Measurements from ENCODE around the gene CELF5. TPM values are rescaled to one million over a fixed set of nuclear protein-coding genes. Genes with fewer than 3 reads are reported as not detected.

The CELF5 gene
- total RNA-seq, 1 experiment from 2014 or later: 7.7 TPM

DNA sequence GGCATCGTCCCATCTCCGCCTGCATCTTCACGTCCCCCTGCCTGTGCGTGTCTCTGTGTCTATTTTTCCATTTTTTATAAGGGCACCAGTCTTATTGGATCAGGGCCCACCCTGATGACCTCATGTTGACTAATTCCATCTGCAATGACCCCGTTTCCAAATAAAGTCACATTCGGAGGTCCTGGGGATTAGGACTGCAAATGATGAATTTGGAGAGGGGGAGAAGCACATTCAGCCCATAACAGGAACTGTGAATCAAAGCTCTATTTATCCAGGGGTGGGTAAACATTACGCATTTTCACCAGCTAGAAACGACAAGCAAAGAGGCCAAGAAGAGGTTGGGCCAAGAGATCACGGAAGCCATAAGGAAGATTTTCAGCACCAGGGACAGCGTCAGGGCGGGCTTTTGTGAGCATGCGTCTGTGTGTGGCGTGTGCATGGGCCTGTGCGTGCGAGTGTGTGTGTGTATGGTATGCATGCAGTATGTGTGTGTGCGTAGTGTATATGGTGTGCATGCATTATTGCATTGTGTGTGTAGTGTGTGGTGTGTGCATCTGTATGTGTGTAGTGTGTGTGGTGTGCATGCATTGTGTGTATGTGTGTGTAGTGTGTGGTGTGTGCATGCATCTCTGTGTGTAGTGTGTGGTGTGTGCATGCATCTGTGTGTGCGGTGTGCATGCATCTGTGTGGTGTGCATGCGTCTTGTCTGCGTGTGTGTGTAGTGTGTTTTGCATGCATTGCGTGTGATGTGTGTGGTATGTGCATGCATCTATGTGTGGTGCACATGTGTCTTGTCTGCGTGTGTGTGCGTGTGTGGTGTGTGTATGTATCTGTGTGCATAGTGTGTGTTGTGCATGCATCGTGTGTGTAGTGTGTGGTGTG, 19.6 kb downstream of the CELF5 start (continued):
- TF ChIP-seq, protein P1, sequence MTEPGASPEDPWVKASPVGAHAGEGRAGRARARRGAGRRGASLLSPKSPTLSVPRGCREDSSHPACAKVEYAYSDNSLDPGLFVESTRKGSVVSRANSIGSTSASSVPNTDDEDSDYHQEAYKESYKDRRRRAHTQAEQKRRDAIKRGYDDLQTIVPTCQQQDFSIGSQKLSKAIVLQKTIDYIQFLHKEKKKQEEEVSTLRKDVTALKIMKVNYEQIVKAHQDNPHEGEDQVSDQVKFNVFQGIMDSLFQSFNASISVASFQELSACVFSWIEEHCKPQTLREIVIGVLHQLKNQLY (CRISPR knock-in tag; IDR thresholded peaks at IDR 0.05): no peak
- no peak for TF ChIP-seq ZNF219 (CRISPR knock-in tag; IDR thresholded peaks at IDR 0.05; ENCODE audit: borderline replicate concordance)
- TF ChIP-seq, protein P2, sequence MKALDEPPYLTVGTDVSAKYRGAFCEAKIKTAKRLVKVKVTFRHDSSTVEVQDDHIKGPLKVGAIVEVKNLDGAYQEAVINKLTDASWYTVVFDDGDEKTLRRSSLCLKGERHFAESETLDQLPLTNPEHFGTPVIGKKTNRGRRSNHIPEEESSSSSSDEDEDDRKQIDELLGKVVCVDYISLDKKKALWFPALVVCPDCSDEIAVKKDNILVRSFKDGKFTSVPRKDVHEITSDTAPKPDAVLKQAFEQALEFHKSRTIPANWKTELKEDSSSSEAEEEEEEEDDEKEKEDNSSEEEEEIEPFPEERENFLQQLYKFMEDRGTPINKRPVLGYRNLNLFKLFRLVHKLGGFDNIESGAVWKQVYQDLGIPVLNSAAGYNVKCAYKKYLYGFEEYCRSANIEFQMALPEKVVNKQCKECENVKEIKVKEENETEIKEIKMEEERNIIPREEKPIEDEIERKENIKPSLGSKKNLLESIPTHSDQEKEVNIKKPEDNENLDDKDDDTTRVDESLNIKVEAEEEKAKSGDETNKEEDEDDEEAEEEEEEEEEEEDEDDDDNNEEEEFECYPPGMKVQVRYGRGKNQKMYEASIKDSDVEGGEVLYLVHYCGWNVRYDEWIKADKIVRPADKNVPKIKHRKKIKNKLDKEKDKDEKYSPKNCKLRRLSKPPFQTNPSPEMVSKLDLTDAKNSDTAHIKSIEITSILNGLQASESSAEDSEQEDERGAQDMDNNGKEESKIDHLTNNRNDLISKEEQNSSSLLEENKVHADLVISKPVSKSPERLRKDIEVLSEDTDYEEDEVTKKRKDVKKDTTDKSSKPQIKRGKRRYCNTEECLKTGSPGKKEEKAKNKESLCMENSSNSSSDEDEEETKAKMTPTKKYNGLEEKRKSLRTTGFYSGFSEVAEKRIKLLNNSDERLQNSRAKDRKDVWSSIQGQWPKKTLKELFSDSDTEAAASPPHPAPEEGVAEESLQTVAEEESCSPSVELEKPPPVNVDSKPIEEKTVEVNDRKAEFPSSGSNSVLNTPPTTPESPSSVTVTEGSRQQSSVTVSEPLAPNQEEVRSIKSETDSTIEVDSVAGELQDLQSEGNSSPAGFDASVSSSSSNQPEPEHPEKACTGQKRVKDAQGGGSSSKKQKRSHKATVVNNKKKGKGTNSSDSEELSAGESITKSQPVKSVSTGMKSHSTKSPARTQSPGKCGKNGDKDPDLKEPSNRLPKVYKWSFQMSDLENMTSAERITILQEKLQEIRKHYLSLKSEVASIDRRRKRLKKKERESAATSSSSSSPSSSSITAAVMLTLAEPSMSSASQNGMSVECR (CRISPR knock-in tag; IDR thresholded peaks at IDR 0.05; ENCODE audit: borderline replicate concordance): peak; percentile 87; the same call in 1 of the 2 replicates
- TF ChIP-seq, protein P3, sequence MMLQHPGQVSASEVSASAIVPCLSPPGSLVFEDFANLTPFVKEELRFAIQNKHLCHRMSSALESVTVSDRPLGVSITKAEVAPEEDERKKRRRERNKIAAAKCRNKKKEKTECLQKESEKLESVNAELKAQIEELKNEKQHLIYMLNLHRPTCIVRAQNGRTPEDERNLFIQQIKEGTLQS (CRISPR knock-in tag; conservative IDR thresholded peaks at IDR 0.05): no peak

GRCh38 chr19:3245050-3245449, 20.6 kb downstream of the CELF5 start:
- no peak for ATAC-seq
- Mint-ChIP-seq H3K27ac (no peak overlapping the region), H3K9me3 (0 out of 2 replicates have a peak, but pooled peaks cover 3% of the 10 kb centered on the region), H3K27me3 (ENCODE audit: low read depth) (peaks cover 7% of the 10 kb centered on the region), H3K36me3 (no peaks in the 10 kb centered on the region), H3K4me1 (peaks cover 3% of the 10 kb centered on the region), H3K4me3 (no peak overlapping the region)
- CTCF ChIA-PET: interaction anchor here (1.7 kb wide), 1 partner anchor 31 kb away, joined by 4 read pairs; no protein-coding TSS in a partner anchor
- no peak for DNase-seq (ENCODE audit: low spot score)
- POLR2A ChIA-PET: interaction anchor here (0.6 kb wide), 2 partner anchors 9 to 61 kb away, joined by 3 read pairs; no protein-coding TSS in a partner anchor
- TF ChIP-seq NFYB (CRISPR knock-in tag; conservative IDR thresholded peaks at IDR 0.05; ENCODE audit: low read depth) (no peak), PREB (CRISPR knock-in tag; IDR thresholded peaks at IDR 0.05; ENCODE audit: borderline replicate concordance) (no peak), RORB (CRISPR knock-in tag; IDR thresholded peaks at IDR 0.05) (no peak), GTF2I (CRISPR knock-in tag; conservative IDR thresholded peaks at IDR 0.05) (no peak), ZNF512 (CRISPR knock-in tag; IDR thresholded peaks at IDR 0.05; ENCODE audit: borderline replicate concordance) (no peak), ZNF263 (CRISPR knock-in tag; IDR thresholded peaks at IDR 0.05; ENCODE audit: low read depth) (no peak)
- TF ChIP-seq, protein P4, sequence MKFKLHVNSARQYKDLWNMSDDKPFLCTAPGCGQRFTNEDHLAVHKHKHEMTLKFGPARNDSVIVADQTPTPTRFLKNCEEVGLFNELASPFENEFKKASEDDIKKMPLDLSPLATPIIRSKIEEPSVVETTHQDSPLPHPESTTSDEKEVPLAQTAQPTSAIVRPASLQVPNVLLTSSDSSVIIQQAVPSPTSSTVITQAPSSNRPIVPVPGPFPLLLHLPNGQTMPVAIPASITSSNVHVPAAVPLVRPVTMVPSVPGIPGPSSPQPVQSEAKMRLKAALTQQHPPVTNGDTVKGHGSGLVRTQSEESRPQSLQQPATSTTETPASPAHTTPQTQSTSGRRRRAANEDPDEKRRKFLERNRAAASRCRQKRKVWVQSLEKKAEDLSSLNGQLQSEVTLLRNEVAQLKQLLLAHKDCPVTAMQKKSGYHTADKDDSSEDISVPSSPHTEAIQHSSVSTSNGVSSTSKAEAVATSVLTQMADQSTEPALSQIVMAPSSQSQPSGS (CRISPR knock-in tag; IDR thresholded peaks at IDR 0.05; ENCODE audit: borderline replicate concordance, low read depth): no peak
- TF ChIP-seq, protein P5, sequence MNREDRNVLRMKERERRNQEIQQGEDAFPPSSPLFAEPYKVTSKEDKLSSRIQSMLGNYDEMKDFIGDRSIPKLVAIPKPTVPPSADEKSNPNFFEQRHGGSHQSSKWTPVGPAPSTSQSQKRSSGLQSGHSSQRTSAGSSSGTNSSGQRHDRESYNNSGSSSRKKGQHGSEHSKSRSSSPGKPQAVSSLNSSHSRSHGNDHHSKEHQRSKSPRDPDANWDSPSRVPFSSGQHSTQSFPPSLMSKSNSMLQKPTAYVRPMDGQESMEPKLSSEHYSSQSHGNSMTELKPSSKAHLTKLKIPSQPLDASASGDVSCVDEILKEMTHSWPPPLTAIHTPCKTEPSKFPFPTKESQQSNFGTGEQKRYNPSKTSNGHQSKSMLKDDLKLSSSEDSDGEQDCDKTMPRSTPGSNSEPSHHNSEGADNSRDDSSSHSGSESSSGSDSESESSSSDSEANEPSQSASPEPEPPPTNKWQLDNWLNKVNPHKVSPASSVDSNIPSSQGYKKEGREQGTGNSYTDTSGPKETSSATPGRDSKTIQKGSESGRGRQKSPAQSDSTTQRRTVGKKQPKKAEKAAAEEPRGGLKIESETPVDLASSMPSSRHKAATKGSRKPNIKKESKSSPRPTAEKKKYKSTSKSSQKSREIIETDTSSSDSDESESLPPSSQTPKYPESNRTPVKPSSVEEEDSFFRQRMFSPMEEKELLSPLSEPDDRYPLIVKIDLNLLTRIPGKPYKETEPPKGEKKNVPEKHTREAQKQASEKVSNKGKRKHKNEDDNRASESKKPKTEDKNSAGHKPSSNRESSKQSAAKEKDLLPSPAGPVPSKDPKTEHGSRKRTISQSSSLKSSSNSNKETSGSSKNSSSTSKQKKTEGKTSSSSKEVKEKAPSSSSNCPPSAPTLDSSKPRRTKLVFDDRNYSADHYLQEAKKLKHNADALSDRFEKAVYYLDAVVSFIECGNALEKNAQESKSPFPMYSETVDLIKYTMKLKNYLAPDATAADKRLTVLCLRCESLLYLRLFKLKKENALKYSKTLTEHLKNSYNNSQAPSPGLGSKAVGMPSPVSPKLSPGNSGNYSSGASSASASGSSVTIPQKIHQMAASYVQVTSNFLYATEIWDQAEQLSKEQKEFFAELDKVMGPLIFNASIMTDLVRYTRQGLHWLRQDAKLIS (CRISPR knock-in tag; IDR thresholded peaks at IDR 0.05; ENCODE audit: borderline replicate concordance): no peak
- TF ChIP-seq, protein P6, sequence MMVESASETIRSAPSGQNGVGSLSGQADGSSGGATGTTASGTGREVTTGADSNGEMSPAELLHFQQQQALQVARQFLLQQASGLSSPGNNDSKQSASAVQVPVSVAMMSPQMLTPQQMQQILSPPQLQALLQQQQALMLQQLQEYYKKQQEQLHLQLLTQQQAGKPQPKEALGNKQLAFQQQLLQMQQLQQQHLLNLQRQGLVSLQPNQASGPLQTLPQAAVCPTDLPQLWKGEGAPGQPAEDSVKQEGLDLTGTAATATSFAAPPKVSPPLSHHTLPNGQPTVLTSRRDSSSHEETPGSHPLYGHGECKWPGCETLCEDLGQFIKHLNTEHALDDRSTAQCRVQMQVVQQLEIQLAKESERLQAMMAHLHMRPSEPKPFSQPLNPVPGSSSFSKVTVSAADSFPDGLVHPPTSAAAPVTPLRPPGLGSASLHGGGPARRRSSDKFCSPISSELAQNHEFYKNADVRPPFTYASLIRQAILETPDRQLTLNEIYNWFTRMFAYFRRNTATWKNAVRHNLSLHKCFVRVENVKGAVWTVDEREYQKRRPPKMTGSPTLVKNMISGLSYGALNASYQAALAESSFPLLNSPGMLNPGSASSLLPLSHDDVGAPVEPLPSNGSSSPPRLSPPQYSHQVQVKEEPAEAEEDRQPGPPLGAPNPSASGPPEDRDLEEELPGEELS (CRISPR knock-in tag; IDR thresholded peaks at IDR 0.05): no peak
